HG03558 (cell line): ENCODE results near the gene C15orf62.

ENCODE experiments used
- ATAC-seq: cut with Tn5 transposase; IDR thresholded peaks from one replicate; pipeline ENCODE4 v1.9.1; 2021; ENCODE audit warnings: moderate number of reproducible peaks; ENCODE audit not compliant: unreplicated experiment; ENCODE audit errors: extremely low read depth

The C15orf62 gene, protein sequence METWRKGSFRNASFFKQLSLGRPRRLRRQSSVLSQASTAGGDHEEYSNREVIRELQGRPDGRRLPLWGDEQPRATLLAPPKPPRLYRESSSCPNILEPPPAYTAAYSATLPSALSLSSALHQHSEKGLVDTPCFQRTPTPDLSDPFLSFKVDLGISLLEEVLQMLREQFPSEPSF

DNA sequence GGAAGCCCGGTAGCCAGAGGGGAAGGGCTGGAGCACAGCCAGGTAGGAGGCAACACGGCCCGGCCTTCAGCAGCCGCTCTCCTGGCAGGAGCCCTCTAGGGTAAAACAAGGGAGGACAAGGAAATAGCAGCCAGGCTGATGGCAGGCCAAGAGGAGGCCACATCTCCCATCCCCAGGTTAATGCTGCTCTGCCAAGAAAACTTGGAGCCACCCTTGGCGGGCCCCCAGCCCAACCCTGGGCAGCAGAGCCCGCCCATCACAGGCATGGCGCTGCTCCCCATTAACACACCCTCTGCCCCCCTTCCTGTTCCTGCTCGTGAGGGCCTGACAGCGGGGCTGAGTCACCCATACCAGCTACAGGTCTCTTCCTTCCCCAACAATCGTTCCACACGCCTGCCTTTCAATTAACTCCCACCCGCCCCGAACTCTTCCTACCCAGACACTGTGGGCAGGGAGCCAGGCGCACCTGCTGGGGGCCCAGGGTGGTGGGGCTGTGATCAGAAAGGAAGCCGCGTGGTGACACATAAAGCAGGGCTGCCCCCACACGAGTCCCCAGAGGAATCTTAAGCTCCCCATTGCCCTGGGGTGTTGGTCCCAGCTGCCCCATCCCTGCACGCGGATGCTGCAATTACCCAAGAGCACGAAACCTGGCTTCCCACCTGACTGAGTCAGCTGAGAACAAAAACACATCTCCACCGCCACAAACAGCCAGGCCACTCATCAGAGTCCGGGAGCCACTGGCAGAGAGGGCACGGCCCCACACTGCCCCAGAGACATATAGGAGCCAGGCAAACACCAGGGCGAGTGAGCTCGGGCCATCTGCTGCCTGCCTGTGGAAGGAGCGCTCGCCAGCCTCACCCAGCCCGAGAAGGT is at the start of gene C15orf62:
TSS of gene C15orf62 (plus strand) at position 707 of the 873 bp plus-strand sequence. CDS start 516 bp downstream, outside the sequence.
- ATAC-seq: no peak

DNA sequence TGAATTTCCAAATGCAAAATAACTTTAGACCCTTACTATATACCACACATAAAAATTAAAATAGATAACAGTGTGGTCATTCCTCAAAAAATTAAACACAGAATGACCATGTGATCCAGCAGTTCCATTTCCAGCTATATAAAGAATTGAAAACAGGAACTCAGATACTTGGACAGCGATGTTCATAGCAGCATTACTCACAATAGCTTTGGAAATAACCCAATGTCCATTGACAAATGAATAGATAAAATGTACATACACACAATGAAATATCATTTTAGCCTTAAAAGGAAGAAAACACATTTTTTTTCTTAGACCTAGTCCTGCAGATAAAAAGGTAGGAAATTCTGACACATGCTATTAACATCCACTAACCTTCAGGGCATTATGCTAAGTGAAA is 48.1 kb upstream of the C15orf62 start:
- ATAC-seq: no peak

DNA sequence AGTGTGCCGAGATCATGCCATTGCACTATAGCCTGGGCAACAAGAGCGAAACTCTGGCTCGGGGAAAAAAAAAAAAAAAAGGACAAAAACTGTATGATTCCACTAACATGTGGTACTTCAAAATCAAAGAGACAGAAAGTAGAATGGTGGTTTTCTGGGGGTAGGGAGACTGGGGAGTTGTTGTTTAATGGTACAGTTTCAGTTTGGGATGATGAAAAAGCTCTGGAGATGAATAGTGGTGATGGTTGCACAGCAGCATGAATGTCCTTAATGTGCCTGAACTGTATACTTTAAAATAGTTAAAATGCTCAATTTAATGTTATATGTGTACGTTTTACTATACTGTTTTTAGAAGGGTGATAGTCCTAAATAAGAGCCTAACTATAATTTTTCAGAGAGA is 47.4 kb upstream of the C15orf62 start:
- ATAC-seq: no peak

DNA sequence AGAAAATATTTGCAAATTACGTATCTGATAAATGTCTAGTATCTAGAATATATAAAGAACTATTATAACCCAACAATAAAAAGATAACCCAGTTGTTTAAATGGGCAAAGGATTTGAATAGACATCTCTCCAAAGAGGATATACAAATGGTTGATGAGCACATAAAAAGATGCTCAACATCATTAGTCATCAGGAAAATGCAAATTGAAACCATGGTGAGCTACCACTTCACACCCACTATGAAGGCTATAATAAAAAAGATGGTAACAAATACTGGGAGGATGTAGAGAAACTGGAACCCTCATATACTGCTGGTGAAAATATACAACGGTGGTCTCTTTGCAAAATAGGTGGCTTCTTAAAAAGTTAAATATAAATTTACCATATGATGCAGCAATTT is 46.8 kb upstream of the C15orf62 start:
- ATAC-seq: no peak

DNA sequence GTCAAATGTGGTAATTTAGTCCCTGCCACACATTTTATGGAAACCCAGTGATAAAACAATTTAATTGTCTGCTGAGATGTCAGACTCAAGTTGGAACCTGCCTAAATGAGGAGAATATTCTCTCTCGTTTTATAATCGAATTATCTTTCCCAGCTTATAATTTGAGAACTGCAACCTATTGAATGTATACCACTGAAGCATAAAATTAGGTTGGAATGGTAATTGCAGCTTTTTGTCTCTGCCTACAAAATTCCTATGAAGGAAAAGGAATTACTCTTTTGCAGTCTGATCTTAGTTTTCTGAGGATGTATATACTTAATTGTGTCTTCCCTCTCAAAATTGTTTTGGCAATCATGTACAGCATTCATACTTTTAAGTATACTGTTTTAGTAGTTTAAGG is 45.9 kb upstream of the C15orf62 start:
- ATAC-seq: no peak

DNA sequence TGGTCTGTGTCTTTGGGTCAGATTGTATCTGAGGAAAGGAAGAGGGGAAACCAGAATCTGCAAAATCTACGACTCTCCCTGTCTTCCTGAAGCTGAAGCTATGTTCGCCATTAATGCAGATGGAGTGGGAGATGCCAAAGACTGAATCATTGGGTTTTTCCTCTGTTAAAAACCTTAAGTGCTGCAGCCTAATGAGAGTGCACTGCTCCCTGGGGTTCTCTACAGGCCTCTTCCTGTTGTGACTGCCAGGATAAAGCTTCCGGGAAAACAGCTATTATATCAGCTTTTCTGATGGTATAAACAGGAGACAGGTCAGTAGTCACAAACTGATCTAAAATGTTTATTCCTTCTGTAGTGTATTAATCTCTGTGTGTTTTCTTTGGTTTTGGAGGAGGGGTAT is 38.7 kb upstream of the C15orf62 start:
- ATAC-seq: no peak

DNA sequence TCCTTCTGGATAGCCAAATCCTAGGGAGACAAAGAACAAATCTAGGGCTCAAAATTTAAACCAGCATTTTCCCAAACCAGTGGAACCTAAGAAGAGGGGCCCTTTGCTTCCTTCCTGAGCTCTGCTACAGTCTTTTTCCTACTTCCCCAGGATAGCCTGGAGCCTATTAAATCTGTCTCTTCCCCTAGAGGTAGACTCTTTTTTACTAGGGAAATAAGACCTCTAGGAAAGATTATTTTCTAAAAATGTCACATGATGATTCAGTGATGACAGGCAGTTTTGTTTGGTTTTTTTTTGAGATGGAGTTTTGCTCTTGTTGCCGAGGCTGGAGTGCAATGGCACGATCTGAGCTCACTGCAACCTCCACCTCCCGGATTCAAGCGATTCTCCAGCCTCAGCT is 33.2 kb upstream of the C15orf62 start:
- no peak for ATAC-seq

DNA sequence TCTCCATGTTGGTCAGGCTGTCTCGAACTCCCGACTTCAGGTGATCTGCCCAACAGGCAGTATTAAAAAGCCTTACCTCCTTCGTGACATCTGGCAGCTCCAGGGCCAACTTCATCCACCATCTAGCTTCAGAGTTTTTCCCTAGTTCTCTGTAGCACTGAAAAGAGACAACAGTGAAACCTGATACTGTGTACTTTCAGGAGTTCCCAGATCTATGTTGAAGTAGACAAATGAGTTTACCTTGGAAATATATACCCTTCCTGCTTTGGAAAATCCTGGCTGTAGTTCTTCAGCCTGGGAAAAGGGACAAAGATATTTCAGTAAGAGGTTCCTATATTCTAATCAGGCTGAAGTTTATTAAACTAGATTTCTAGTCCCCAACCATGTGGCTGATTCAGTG is 32.7 kb upstream of the C15orf62 start:
- no peak for ATAC-seq

DNA sequence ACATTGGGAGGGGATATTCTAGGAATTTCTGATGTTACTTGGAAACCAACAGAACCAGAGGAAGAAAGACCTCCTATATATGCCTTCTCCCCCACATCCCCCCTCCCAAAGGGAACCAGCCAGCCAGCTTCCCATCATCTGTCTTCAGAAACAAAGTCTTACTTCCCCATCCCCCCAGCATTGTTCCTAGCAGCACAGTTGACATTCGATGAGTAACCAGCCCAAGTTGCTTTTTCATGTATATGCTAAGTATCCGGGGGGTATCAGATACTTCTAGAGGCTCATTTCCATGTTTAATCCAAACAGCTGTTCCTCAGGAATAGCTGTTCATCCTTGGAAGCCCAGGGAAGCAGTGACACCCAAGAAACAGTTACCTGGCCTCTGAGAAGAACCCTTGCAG is 30.7 kb upstream of the C15orf62 start:
- ATAC-seq: no peak

DNA sequence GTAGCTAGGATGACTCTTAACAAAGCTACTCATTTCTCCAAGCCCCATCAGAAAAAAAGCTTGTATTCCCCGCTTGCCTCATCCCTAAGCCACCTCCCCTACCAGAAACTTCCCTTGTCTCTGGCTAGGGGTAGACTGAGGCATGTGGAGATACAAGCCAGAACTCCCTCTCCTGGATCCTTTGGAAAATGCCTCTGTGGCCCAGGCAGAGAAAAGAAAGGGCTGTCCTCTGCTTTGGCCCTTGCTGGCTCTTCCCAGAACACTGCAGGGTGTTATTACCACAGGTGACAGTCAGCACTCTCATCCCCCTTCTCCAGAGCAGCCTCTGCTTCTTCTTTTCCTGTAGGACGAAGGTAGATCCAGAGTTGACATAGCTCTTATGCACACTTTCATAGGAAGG is 29.9 kb upstream of the C15orf62 start:
- no peak for ATAC-seq

DNA sequence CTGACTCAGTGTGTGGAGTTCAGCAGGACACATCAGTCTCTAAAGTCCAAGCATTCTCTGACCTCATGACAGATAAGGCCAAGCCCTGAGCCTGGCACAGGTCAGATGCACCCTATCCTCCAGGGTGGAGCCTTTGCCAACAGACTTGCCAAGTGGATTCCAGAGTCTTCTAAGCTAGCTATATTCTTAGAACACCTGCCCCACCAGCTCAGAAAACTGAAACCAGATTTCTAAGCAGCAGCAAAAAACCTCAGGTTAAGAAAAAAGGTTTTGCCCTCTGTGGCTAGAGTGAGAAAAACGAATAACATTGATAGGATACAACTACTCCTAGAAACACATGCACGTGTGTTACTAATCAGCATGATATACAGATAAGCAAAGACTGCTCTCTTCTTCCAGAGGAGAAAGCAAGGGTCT is 26.3 kb upstream of the C15orf62 start:
- no peak for ATAC-seq

DNA sequence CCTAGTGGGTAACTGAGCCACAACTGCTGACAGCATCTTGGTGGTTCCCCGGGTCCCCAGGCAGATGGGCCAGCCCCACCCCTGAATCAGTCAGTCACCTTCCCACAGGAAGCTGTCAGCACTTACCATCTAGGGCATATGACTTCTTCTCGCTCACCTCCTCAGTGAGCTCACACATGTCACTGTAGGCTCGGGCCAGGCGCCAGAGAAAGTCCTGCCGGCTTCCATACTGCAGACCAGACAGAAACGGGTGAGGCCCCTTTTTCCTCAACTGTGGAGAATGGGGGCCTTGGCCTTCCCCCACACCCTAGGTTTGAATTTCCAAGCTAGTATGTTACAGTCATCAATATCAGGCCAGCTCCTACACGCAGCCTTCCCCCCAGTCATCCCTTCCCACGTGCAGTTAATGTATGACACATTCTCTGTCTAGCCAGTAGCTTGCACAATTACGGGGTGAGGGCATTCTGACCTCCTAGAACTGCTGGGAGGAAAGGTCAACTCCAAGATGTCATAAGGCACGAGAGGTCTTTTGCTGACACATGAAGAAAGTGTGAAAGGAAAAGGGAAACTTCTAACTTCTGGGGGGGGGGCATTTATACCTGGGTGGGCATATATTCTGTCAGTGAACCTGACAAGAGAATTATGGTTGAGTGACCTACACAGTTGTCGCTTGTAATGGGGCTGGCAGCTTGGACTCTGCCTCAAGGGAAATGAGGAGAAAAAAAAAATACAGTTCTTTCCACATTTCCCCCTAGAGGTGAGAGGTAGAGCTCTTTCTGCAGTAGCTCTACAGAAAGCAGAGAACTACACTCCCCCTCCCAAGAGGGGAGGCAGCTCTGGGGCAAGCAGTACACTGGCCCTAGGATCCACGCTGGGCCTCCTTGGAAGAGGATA is 25.6 kb upstream of the C15orf62 start:
- no peak for ATAC-seq

DNA sequence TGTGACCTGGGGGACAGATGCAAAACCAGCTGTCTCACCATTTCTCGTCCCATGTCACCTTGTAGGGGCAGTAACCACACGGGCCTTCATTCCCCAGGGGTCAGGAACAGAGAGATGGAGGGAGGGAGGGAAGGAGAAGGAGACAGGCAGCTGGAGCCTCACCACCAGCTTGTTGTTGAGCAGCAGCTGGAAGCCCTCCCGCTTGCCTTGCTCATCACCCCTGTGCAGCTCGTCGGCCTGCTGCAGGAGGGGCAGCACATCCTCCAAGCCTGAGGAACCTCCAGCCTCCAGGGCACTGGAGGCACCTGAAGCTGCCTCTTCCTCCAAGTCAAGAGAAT is 25.0 kb upstream of the C15orf62 start:
- no peak for ATAC-seq

DNA sequence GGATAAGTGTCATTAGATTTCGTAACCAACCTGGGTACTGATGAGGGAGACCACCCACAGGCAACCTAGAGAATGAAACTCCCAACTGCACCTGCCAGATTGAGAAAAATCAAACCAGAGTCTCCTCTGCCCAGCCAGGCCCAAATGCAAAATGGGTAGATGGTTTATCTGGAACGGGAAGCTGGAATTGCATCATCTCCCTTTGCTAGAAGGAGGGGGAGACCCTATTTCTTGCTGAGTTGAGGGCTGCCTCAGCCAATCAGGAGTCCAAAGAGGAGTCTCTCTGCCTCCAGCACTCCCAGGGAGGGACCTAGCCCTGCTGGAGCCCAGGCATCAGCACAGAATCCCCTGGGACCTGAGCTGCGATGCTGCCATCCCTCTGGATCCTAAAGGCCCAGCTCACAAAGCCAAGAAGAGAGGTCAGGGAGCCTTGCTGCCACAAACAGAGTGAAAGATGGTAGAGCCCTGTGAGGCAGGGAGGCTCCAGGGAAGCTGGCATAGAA is 22.8 kb upstream of the C15orf62 start:
- no peak for ATAC-seq

DNA sequence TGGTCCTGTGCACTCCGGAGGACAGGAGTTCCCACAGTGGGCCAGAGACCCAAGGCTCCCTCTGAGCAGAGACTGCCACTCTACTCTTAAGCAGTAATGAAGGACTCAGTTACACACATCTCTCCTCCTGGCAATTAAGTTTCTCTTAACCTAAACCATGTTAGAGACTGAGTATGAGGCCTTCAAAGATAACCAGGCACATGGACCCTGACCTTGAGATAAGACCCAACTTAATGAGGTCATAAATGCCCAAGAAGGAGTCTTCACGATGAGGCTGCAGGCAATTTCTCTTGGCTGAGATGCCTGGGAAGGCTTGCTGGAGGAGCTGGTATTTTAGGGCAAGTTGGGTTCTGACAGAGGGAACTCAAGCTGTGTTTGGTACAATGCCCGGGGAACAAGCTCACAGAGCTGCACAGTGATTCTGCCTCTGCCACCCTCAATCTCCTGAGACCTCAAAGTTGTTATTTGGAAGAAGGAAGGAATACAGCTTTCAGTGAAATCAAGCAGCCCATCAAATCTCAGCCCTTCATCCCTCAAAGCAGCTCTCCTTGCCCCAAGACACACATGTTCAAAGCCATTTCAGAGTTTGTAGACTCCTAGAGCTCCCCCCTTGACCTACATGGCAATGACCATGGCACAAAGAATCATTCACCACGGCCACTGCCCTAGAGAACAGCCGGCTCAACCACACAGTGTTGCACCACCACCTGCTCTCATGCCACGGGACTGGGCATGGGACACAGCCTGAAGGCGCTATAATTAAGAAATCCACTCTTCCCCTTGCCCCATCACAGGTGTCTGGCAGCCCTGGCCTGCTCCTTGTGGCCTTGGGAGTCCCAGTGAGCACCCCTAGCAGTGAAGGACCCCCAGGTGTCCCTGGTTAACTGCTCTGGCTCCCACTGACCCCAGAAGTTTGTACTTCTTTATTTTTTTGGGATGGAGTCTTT is 21.8 kb upstream of the C15orf62 start:
- ATAC-seq: no peak

DNA sequence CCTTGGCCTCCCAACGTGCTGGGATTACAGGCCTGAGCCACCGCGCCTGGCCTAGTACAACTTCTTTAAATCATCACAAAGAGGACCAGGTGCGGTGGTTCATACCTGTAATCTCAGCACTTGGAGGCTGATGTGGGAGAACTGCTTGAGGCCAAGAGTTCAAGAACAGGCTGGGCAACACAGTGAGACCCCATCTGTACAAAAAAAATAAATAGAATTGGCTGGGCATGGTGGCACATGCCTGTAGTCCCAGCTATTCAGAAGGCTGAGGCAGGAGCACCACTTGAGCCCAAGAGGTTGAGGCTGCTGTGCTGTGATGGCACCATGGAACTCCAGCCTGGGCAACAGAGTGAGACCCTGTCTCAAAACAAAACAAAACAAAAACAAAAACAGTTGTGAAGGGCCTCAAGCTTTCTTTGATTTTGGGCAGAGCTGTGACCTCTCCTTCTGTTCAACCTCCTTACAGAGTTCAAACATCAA is 20.6 kb upstream of the C15orf62 start:
- ATAC-seq: no peak

DNA sequence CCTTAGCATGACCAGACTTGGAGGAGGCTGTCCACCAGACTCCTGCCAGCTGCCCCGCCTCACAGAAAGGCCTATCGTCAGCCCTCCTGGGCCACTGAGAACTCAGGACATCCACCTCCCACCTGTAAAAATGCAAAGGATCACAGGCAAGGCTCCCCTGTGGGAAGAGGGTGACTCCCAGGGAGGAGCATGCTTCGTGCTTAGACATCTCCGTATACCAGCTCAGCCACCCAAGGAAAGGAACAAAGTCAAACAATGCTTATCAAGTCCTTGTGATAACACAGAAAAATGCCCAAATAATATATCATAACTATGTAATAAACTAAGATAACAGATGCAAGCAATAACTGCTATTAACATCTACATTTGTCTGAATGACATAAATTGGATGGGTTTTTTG is 18.9 kb upstream of the C15orf62 start:
- no peak for ATAC-seq

DNA sequence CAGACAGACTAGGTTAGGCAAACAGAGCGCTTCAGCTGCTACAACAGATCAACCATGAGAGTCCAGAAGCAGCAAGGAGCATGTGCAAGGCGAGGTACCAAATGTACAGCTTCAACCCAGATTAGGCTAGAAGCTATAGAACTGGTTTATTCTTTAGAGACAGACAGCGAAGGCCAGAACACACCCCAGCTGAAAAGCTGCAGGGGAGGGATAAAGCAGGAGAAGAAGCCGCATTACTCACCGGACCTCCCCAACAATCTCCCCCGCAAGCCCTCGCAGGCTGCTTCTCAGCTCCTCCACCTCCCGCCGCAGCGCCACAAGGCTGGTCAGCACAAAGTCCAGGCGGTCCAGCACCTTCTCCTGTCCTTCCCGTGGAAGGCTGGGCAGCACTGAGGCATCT is 18.0 kb upstream of the C15orf62 start:
- ATAC-seq: no peak

DNA sequence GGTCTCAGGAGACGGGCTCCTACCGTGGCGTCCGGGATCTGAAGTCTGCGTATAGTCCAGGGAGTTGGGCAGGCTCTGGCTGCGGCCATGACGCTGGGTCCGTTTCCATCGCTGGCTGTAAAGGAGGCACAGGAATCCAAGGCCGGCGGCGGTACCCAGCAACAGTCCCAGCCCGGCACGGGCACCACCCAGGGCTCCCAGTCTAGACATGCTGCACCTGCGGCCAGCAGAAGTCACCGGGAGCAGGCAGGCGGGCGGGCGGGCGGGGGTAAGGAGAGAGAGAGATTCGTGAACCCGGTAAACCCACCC is 15.3 kb upstream of the C15orf62 start:
- no peak for ATAC-seq
